NCI-H187 treated with DMSO at 0.1 percent for 48 hours (cell line): Measurements from ENCODE around the gene TPRX1.
"Not testable (repeated sequence)": the region's sequence is repeated elsewhere in the genome, so short reads cannot be mapped to it uniquely, and the experiment has no call there.

Experiments
- DNase-seq: peaks from one replicate; lab custom pipeline; 2025; lab: John Stamatoyannopoulos, UW

TPRX1 gene

DNA sequence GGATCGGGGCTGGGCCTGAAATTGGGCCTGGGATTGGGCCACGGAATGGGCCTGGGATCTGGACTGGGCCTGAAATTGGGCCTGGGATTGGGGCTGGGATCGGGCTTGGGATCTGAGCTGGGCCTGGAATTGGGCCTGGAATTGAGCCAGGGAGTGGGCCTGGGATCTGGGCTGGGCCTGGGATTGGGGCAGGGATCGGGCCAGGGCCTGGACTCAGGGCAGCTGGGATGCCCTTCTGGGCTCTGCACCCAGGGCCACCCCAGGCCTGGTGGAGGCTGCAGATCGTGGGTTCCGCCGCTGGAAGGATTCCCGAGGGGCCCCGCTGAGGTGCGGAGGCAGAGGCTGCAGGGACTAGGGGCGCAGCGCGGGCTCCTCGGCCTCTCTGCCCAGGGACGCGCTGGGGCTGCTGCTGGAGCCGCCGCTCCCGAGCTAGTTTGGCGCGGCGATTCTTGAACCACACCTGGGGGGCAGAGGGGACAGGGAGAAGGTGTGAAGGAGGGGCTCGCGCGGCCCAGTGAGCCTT lies 1.8 kb downstream of the TPRX1 start:
- DNase-seq, result no peak

DNA sequence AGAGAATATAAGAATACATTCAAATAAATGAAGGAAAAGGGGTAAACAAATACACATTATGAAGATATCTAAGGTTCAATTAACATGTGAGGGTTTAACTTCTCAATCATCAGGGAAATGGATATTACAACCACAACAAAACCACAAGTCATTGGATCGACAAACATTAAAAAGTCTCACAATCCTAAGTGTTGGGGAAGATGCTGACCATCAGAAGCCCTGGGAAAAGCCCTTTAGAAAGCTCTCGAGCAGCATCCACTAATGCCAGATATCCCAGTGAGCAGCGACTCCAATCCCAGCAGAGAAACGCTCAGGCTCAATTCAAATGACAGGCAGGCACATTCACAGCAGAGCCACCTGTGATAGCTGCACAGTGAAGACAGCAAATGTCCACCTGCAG lies 3.1 kb downstream of the TPRX1 start:
- no peak for DNase-seq

DNA sequence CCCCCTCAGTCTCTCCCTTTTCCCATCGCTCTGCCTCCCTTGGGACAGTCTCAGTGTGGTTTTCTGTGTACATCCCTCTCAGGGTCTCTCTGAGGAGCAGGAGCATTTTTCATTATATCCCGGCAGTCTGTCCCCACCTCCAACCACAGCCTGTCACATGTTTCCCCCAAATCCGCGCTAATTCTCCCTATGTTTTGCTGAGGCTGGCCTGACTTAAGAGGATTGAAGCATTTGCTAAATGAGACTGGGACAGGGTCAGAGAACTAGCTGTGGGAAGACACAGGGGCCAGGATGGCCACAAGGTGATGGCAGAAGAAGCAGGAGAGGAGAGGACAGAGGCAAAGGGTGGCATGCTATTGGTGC lies 5.5 kb downstream of the TPRX1 start:
- no peak for DNase-seq

DNA sequence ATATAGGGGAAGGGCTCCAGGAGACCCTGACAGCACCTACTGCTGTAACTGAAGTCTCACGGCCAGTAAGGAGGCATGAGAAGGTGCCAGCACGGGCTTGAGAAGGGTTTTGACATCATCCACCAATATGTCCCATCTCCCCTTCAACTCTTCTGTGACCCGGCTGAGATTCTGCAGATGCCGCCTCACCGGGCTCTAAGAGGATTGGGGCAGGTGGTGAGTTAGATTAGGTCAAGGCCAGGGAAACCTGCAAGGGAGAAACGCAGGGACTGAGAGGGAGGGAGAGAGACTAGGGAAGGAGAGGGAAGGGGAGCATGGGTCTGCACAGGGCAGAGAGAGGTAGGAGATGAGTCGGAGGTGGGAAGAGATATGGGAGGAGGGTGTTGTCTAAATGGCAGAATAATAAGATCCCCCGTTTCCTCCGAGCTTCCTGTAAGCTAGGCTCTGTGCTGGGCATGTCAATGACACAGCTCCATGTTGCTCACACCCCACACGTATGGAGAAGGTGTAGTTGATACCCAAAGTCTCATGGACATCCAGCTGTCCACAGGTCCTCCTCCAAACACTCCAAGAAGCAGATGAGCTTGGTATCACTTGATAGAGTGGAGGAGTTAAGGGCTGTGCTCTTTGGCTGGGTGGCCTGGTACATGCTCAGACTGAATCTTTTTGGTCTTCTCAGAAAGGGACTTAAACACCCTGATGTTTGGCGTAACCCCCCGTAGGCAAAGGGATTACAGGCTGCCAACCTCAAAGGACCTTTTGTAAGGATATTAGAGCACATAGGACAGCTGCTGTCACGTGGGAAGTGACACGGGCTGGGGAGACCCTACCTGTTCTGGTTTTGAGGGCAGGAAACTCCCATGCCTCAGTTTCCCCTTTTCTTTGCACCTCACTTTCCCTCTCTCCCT lies 6.1 kb downstream of the TPRX1 start:
- no peak for DNase-seq

DNA sequence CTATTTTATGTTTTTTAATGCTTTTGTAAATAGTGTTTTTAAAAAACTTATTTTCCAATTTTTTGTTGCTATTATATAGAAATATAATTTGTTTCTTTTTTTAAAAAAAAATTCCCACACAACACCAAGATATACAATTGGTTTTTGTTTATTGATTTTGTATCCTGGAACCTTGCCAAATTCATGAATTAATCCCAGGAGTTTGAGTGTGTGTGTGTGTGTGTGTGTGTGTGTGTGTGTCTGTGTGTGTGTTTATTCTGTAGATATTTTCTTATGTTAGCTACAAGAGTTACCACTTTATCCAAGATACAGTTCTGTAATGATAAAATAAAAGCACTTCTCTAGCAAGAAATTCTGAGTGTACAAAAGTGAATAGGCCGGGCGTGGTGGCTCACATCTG lies 7.6 kb downstream of the TPRX1 start:
- no peak for DNase-seq

DNA sequence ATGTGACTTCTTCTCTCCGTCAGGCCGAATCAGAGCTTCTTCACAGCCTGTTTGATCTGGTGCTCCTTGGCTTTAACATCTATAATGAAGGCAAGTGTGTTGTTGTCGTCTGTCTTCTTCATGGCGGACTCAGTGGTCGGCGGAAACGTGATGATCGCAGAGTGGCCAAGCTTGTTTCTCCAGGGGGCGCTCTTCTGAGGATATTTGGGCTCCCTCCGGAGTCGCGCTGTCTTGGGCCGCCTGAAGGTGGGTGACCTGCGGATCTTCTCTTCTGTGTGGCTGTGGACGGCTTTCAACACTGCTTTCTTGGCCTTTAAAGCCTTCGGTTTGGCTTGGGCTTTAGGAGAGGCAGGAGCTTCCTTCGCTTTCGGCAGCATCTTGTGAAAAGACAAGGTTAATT lies 9.8 kb downstream of the TPRX1 start:
- no peak for DNase-seq

DNA sequence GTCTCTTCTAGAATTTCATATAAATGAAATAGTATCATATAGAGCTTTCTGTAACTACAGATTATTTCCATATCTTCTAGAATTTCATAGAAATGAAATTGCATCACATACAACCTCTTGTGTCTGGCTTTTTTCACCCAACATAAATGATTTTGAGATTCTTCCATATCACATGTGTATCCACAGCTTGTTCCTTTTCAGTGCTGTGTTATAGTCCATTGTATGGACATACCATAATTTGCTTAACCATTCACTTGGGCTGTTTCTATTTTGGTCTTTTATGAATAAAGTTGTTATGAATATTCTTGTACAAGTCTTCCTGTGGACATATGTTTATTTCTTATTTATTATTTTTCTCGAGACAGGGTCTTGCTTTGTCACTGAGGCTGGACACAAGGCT lies 11.7 kb downstream of the TPRX1 start:
- DNase-seq, result no peak

DNA sequence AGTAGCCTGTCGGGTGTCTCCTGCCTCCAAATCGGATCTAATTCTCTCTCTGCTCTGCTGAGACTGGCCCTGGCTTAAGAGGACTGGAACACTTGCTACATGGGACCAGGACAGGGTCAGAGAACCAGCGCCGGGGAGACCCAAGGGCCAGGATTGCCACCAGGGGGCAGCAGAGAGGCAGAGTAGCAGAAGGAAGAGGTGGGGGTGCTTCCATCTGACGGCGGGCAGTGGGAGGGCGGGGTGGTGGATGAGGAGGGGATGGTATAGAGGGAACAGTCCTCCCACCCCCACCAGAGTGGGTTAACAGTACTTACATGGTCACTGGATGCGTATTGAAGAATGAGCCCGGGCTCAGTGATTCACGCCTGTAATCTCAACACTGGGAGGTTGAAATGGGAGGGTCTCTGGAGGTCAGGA lies 13.9 kb downstream of the TPRX1 start:
- no peak for DNase-seq

DNA sequence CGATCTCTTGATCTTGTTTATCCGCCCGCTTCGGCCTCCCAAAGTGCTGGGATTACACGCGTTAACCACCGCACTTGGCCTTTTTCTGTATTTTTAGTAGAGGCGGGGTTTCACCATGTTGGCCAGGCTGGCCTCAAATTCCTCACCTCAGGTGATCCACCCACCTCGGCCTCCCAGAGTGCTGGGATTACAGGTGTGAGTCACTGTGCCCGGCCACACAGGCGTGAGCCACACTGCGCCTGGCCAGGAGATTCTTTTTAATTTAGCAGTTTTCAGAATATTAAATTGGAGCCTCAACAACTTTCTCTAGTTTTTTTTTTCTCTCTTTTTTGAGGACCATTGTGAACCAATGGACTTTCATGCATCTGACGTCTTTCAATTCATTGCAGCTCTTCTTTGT lies 14.5 kb downstream of the TPRX1 start:
- DNase-seq, result not testable (repeated sequence)

DNA sequence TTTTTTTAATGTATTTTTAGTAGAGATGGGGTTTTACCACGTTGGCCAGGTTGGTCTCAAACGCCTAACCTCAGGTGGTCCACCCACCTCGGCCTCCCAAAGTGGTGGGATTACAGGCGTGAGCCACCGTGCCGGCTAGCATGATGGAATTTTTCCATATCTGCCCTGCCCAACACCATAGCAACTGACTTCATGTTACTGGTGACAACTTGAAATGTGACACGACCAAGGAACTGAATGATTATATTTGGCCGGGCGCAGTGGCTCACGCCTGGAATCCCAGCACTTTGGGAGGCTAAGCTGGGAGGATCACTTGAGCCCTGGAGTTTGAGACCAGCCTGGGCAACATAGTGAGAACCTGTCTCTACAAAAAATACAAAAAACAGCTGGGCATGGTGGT lies 17.0 kb downstream of the TPRX1 start:
- DNase-seq, result not testable (repeated sequence)

DNA sequence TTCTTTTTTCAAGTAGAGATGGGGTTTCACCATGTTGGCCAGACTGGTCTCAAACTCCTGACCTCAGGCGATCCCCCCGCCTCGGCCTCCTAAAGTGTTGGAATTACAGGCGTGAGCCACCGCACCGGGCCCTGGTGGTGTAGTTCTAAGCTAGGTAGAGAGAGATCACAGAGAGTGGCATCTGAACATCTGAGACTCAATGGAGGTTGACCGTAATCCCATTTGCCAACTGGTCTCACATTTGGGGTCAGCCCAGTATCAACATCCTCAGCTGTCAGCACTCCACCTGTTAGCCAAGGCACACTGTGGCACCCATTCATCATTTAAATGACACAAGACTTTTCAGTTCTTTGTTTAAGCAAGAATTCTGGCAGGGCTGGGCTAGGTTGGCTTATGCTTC lies 17.8 kb downstream of the TPRX1 start:
- DNase-seq, result no peak

DNA sequence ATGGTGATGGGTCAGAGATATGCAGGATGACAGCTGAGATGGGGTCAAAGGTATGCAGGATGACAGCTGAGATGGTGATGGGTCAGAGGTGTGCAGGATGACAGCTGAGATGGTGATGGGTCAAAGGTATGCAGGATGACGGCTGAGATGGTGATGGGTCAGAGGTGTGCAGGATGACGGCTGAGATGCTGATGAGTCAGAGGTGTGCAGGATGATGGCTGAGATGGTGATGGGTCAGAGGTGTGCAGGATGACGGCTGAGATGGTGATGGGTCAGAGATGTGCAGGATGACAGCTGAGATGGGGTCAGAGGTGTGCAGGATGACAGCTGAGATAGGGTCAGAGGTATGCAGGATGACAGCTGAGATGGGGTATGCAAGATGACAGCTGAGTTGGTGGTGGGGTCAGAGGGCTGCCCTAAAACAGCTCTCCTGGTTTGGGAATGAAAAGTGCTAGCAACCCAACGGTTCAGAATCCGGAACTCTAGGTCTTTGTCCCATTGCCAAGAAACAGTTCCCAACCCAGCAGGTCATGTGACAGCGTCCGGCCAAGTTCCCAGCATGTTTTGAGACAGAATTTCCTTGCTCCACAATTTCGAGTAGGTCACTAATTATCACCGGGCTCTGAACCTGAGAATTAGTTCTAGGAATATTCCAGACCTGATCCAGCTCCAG lies 22.6 kb downstream of the TPRX1 start:
- no peak for DNase-seq

DNA sequence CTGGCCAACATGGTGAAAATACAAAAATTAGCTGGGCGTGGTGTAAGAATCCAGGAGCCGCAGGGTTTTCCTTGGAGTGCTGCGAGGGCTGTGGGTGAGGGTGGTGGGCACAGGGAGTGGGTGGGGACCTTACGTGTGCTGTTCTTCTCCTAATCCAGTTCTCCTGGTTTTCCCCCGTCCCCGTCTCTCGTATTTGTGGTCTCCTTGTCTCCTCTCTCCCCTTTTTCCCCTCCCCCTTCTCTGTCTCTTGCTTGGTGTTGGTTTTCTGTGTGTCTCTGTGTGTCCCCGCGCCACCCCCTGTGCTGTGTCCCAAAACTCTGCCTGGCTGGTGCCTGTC lies 24.2 kb downstream of the TPRX1 start:
- DNase-seq, result no peak

DNA sequence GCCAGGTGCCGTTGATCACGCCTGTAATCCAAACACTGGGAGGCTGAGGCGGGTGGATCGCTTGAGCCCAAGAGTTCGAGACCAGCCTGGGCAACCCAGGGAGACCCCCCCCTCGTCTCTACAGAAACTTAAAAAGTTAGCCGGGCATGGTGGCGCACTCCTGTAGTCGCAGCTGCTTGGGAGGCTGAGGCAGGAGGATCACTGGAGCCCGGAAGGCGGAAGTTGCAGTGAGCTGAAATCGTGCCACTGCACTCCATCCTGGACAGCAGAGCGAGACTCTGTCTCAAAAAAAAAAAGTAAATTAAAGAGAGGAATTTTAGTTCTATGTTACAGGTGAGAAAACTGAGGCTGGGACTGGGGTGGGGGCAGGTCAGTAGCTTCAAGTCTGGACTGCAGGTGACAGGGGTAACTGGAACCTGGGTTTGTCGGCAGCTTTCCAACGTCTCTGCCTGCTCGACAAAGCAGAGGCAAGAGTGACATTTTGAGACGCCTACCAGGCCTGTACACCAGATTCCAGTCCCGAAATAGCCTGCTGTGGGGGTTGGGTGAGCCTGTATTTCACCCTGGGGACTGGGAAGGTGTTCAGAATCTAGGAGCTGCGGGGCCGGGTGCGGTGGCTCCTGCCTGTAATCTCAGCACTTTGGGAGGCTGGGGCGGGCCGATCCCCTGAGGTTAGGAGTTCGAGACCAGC lies 24.7 kb downstream of the TPRX1 start:
- no peak for DNase-seq

DNA sequence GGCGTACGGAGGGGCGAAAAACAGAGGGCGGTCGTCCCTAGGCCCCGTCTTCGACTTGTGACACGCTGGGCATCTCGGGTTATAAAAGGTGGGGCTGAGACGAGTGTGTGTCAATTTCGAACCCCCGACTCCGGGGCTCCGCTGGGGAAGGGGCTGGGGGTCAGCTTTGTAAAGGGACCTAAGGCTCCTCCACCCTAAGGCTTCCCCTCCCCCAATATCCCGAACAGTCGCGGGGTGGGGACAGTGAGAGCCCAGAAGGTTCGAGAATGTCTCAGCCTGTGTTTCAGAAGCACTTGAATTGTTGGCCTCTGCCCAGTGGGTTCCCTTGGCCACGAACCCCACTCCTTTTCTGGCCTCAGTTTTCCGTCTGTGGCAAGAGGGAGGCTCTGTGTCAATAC lies 25.4 kb downstream of the TPRX1 start:
- DNase-seq, result no peak

DNA sequence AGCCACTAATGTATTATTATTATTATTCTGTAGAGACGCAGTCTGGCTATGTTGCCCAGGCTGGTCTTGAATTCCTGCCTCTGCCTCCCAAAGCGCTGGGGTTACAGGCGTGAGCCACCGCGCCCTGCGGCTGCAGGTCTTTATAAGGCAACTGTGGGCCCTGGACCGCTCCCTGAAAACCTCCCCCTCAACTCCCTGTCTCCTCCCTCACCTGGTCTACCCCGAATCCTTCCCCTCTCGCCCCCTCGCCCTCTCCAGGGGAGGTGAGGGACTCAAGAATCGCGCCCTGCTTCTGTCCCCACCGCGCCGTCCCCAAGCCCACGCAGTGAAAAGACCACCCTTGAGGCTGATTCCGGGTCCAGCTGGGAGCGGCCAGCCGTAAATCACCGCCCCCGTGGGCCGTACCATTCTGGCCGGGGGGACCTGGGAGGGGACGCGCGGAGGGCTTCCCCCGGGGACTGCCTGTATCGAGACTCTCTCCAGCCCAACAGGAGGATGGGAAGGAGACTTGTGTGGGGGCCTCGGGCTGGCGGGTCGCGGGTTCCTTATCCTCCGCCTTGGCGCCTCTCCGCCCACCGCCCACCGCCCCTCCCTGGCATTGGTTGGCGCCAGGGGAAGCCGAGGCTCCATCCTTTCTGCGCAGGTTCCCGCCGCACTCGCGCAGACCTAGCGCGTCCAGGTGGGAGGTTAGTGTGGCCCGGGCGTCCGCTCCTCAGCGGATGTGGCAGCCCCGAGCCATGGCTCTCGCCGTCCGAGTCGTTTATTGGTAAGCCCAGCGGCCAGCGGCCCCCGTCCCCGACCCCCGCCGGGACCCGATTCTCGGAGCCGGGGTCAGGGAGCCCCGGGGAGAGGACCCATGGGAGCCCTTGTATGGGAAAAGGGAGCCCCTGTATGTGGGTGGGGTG lies 26.1 kb downstream of the TPRX1 start, which contains the start of gene SELENOW:
SELENOW (plus strand) TSS at position 655 of the 905 bp plus-strand sequence; CDS start at position 738, 83 bp downstream.
- DNase-seq, result peak; percentile 16

DNA sequence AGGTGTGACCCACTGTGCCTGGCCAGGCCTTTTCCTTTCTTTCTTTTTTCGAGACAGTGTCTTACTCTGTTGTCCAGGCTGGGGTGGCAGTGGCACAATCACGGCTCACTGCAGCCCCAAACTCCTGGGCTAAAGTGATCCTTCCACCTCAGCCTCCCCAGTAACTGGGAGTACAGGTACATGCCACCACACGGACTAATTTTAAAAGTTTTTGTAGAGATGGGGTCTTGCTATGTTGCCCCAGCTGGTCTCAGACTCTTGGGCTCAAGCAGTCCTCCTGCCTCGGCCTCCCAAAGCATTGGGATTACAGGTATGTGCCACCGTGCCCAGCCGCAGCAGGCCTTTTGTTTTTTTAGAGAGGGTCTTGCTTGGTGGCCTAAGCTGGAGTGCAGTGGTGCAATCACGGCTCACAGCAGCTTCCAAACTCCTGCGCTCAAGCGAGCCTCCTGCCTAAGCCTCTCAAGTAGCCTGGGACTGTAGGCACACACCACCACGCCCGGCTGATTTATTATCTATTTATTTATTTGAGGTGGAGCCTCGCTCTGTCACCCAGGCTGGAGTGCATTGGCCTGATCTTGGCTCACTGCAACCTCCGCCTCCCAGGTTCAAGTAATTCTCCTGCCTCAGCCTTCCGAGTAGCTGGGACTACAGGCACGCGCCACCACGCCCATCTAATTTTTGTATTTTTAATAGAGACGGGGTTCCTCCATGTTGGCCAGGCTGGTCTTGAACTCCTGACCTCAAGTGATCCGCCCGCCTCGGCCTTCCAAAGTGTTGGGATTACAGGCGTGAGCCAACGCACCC lies 26.9 kb downstream of the TPRX1 start:
- not testable (repeated sequence) for DNase-seq

DNA sequence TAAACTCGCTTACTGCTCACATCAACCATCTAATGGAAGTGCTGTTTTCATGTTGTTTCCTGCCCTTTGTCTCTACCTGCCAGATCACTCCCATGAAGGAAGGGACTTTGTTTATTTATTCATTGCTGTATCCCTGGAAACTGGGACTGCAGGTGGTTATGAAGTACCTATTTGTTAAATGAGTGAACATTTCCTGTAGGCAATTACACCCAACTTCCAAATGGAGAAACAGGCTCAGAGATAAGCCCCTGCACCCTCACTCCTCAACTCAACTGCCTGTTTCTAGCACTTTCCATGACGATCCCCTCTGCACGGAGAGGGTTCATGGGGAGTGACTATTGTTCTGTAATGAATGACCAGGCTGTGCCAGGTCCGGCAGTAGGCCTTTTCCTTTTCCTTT lies 27.8 kb downstream of the TPRX1 start:
- DNase-seq, result peak; percentile 42

DNA sequence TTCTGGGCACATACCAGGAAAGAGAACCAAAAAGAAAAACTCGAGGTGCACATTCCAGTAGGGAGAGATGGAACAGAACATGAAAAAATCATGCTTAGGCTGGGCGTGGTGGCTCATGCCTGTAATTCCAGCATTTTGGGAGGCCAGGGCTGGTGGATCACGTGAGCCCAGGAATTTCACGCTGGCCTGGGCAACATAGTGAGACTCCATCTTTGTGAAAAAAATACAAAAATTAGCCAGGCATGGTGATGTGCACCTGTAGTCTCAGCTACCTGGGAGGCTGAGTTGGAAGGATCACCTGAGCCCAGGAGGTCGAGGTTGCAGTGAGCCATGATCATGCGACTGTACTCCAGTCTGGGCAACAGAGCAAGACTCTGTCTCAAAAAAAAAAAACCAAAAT lies 33.1 kb downstream of the TPRX1 start:
- not testable (repeated sequence) for DNase-seq

DNA sequence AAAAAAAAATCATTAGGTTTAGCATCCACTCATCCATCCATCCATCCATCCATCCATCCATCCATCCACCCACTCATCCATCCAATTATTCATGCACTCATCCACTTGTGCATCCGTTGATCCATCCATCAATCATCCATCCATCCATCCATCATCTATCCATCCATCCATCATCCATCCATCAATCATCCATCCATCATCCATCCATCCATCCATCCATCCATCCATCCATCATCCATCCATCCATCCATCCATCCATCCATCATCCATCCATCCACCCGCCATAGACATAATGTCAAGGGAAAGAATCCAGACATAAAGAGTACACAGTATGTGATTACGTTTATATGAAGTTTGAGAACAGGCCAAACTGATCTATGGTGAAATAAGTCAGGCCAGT lies 34.8 kb downstream of the TPRX1 start:
- no peak for DNase-seq

DNA sequence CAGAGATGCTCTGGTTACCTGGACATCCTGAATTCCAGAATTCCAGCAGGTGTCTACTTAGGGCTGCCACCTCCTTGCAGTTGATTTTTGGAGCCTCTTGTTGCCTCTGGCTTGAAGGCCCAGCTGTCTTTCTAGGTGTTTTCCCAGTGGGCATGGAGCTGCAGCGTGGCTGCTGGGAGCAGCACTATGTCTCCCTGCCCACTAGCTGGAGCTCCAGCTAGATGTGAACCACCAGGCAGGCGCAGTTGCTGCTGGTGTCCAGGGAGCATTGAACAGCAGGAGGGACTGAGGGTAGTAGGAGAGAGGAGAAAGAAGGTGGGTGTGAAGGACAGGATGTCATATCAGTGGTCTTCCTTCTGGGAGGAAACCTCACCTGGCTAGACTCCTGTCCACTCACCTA lies 35.7 kb downstream of the TPRX1 start:
- DNase-seq, result no peak
